ENCODE data around the gene VPS4A. TPM values are rescaled to one million over a fixed set of nuclear protein-coding genes. Genes with fewer than 3 reads are reported as not detected.

The VPS4A gene
- polyA plus RNA-seq, 1 donor from 2014 or later = 46.3 TPM

GRCh38 chr16:69323415-69323814 is 12.3 kb downstream of the VPS4A start:
- Histone ChIP-seq H3K79me2 (replicated peaks; ENCODE audit: insufficient read depth, low read length) (peaks cover 27% of the 10 kb centered on the region), H3K27me3 (ENCODE audit: insufficient read depth, low read depth, low read length) (no peaks in the 10 kb centered on the region), H3K9me2 (ENCODE audit: insufficient read depth, low read length) (no peaks in the 10 kb centered on the region), H4K20me1 (ENCODE audit: insufficient read depth) (peaks cover 6% of the 10 kb centered on the region), H3F3A (ENCODE audit: insufficient read depth, low read length, poor library complexity, severe bottlenecking) (no peaks in the 10 kb centered on the region), H3K4me3 (ENCODE audit: low read length) (no peak overlapping the region), H3K4me2 (ENCODE audit: low read length) (no peak overlapping the region), H3K9ac (ENCODE audit: low read length) (no peak overlapping the region), H2AFZ (ENCODE audit: low read depth, low read length) (no peak overlapping the region), H3K27ac (ENCODE audit: low read length) (no peak overlapping the region), H3K9me3 (ENCODE audit: low read length) (no peaks in the 10 kb centered on the region), H3K36me3 (ENCODE audit: insufficient read depth, low read length) (peaks cover 2% of the 10 kb centered on the region)
- TF ChIP-seq EZH2 (IDR thresholded peaks at IDR 0.05; ENCODE audit: borderline replicate concordance, insufficient read depth, low read length, poor library complexity, severe bottlenecking) = no peak

GRCh38 chr16:69324013-69324531 is 12.9 kb downstream of the VPS4A start:
- no peaks in the 10 kb centered on the region for H3K27me3 ChIP-seq (ENCODE audit: insufficient read depth, low read depth, low read length)
- no peaks in the 10 kb centered on the region for H3K9me2 ChIP-seq (ENCODE audit: insufficient read depth, low read length)
- H3K27ac ChIP-seq (ENCODE audit: low read length) = no peak overlapping the region
- TF ChIP-seq CTCF (IDR thresholded peaks at IDR 0.05; ENCODE audit: poor library complexity, severe bottlenecking) (no peak), EZH2 (IDR thresholded peaks at IDR 0.05; ENCODE audit: borderline replicate concordance, insufficient read depth, low read length, poor library complexity, severe bottlenecking) (no peak), RAD21 (conservative IDR thresholded peaks at IDR 0.05) (no peak)
- no peak overlapping the region for H2AFZ ChIP-seq (ENCODE audit: low read depth, low read length)
- H3K4me2 ChIP-seq (ENCODE audit: low read length) = no peak overlapping the region
- peaks cover 6% of the 10 kb centered on the region for H4K20me1 ChIP-seq (ENCODE audit: insufficient read depth)
- no peak overlapping the region for H3K4me3 ChIP-seq (ENCODE audit: low read length)
- no peaks in the 10 kb centered on the region for H3F3A ChIP-seq (ENCODE audit: insufficient read depth, low read length, poor library complexity, severe bottlenecking)
- H3K36me3 ChIP-seq (ENCODE audit: insufficient read depth, low read length) = peaks cover 8% of the 10 kb centered on the region
- H3K9me3 ChIP-seq (ENCODE audit: low read length) = no peaks in the 10 kb centered on the region
- no peak overlapping the region for H3K9ac ChIP-seq (ENCODE audit: low read length)
- H3K79me2 ChIP-seq (replicated peaks; ENCODE audit: insufficient read depth, low read length) = peaks cover 32% of the 10 kb centered on the region

GRCh38 chr16:69324585-69325253 is 13.6 kb downstream of the VPS4A start:
- peaks cover 34% of the 10 kb centered on the region for H3K79me2 ChIP-seq (replicated peaks; ENCODE audit: insufficient read depth, low read length)
- H3K27me3 ChIP-seq (ENCODE audit: insufficient read depth, low read depth, low read length) = no peaks in the 10 kb centered on the region
- TF ChIP-seq REST (IDR thresholded peaks at IDR 0.05; ENCODE audit: borderline replicate concordance) (no peak), CTCF (IDR thresholded peaks at IDR 0.05; ENCODE audit: poor library complexity, severe bottlenecking) (no peak)
- H3K9ac ChIP-seq (ENCODE audit: low read length) = no peak overlapping the region
- peaks cover 6% of the 10 kb centered on the region for H4K20me1 ChIP-seq (ENCODE audit: insufficient read depth)
- H3K9me2 ChIP-seq (ENCODE audit: insufficient read depth, low read length) = no peaks in the 10 kb centered on the region
- H3K9me3 ChIP-seq (ENCODE audit: low read length) = no peaks in the 10 kb centered on the region
- no peak overlapping the region for H2AFZ ChIP-seq (ENCODE audit: low read depth, low read length)
- no peak overlapping the region for H3K4me3 ChIP-seq (ENCODE audit: low read length)
- H3K27ac ChIP-seq (ENCODE audit: low read length) = no peak overlapping the region
- H3F3A ChIP-seq (ENCODE audit: insufficient read depth, low read length, poor library complexity, severe bottlenecking) = no peaks in the 10 kb centered on the region
- no peak overlapping the region for H3K4me2 ChIP-seq (ENCODE audit: low read length)
- peaks cover 9% of the 10 kb centered on the region for H3K36me3 ChIP-seq (ENCODE audit: insufficient read depth, low read length)
